ENCODE results near the gene UBE2G1. TPM values are rescaled to one million over a fixed set of nuclear protein-coding genes. Genes with fewer than 3 reads are reported as not detected.

Gene UBE2G1
- total RNA-seq, 2 donors from 2014 or later: 54.1 to 59.3 TPM

DNA sequence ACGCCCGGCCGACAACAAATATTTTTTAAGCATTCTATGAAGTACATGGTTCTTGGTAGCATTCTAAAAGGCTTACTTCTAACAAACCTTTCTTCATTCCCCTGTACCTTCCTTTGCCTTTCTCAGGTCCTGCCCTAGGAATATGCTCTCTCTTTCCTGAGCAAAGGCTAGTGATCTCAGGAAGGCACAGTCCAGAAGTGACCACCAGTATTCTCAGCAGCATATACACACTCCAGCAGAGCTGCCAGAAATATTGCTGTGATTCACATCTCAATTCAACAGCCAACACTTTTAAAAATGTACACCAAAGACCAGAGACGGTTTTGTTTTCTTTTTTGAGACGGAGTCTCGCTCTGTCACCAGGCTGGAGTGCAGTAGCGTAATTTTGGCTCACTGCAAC lies 61.3 kb downstream of the UBE2G1 start:
- 91% methylated on average over 7 of the region's 7 CpGs for WGBS
- DNase-seq (ENCODE audit: low spot score): no peak
- H3K27me3 ChIP-seq (replicated peaks; ENCODE audit: insufficient read depth): no peaks in the 10 kb centered on the region
- H3K9me3 ChIP-seq: no peaks in the 10 kb centered on the region
- intact Hi-C loops (cut with DNase I): loop anchor here (10.0 kb wide), 1 partner anchor 110 kb away; no protein-coding TSS in a partner anchor
- H3K4me3 ChIP-seq: no peak overlapping the region
- no peaks in the 10 kb centered on the region for H3K36me3 ChIP-seq
- no peak overlapping the region for H3K27ac ChIP-seq
- peaks cover 4% of the 10 kb centered on the region for H3K4me1 ChIP-seq (replicated peaks)
- TF ChIP-seq POLR2A (IDR thresholded peaks at IDR 0.05) (no peak), POLR2AphosphoS5 (IDR thresholded peaks at IDR 0.05) (no peak)
- TF ChIP-seq, protein P1, sequence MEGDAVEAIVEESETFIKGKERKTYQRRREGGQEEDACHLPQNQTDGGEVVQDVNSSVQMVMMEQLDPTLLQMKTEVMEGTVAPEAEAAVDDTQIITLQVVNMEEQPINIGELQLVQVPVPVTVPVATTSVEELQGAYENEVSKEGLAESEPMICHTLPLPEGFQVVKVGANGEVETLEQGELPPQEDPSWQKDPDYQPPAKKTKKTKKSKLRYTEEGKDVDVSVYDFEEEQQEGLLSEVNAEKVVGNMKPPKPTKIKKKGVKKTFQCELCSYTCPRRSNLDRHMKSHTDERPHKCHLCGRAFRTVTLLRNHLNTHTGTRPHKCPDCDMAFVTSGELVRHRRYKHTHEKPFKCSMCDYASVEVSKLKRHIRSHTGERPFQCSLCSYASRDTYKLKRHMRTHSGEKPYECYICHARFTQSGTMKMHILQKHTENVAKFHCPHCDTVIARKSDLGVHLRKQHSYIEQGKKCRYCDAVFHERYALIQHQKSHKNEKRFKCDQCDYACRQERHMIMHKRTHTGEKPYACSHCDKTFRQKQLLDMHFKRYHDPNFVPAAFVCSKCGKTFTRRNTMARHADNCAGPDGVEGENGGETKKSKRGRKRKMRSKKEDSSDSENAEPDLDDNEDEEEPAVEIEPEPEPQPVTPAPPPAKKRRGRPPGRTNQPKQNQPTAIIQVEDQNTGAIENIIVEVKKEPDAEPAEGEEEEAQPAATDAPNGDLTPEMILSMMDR (IDR thresholded peaks at IDR 0.05): no peak

DNA sequence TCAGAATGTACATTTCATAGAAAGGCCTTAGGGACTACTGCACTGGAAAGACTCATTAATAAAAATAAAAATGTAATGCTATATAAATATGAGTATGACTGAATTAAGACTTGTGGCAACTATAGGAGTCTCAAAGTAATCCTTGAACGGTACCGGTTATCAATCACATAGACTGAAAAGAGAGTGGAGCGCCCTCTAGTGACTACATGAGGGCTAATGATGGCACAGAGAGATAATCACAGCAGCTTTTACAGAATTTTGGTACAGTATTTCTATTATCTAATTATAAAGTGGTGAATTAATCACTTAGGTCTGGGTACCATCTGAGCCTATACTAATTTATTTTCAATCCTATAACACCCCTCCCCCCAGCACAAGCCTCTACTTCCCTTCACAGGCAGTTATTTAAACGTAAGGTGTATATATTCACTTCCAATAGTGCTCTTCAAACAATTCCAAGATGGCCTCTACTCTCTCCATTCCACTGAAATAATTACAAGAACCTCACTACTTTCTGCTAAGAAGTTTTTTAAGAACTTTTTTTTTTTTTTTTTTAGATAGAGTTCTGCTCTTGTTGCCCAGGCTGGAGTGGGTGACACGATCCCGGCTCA lies 62.0 kb downstream of the UBE2G1 start:
- H3K9me3 ChIP-seq: no peaks in the 10 kb centered on the region
- H3K36me3 ChIP-seq: no peaks in the 10 kb centered on the region
- TF ChIP-seq, protein P1 (IDR thresholded peaks at IDR 0.05): peak; percentile 41 to 58 (median 56)
- TF ChIP-seq POLR2A (IDR thresholded peaks at IDR 0.05): no peak
- H3K4me3 ChIP-seq: no peak overlapping the region
- H3K27ac ChIP-seq: no peak overlapping the region
- intact Hi-C loops (cut with DNase I): loop anchor here (5.0 to 10.0 kb wide), 2 partner anchors 87 to 110 kb away; no protein-coding TSS in a partner anchor
- no peaks in the 10 kb centered on the region for H3K4me1 ChIP-seq (replicated peaks)
- no peaks in the 10 kb centered on the region for H3K27me3 ChIP-seq (replicated peaks; ENCODE audit: insufficient read depth)
- peak; percentile 39 for DNase-seq (ENCODE audit: low spot score)
- WGBS: 49% methylated on average over 6 of the region's 6 CpGs

DNA sequence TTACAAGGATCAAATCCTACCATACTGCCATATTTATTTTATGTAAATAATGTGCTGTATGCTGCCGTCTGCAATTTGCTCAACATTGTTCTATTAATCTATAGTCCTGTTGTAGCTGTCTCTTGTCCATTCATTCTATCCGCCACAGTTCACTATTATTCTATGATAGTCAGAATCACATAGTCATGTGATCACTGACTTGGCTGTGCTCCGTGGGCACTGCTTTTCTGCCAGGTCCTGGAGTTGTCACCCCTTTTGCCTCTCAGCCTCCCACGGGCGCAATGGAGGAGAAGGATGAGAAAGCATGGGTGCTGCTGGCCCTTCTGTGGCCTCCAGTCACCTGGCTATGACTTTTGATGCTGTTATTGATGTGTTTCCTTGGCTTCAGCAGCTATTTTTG lies 65.4 kb downstream of the UBE2G1 start:
- intact Hi-C loops (cut with DNase I): loop anchor here (5.0 to 10.0 kb wide), 2 partner anchors 84 to 114 kb away; no protein-coding TSS in a partner anchor
- TF ChIP-seq POLR2A (IDR thresholded peaks at IDR 0.05) (no peak), POLR2AphosphoS5 (IDR thresholded peaks at IDR 0.05) (no peak)
- TF ChIP-seq, protein P1 (IDR thresholded peaks at IDR 0.05): no peak
- 75% methylated on average over 5 of the region's 5 CpGs for WGBS
- no peak overlapping the region for H3K27ac ChIP-seq
- H3K27me3 ChIP-seq (replicated peaks; ENCODE audit: insufficient read depth): no peaks in the 10 kb centered on the region
- no peaks in the 10 kb centered on the region for H3K4me1 ChIP-seq (replicated peaks)
- no peaks in the 10 kb centered on the region for H3K9me3 ChIP-seq
- H3K36me3 ChIP-seq: no peaks in the 10 kb centered on the region
- no peak overlapping the region for H3K4me3 ChIP-seq
- no peak for DNase-seq (ENCODE audit: low spot score)

DNA sequence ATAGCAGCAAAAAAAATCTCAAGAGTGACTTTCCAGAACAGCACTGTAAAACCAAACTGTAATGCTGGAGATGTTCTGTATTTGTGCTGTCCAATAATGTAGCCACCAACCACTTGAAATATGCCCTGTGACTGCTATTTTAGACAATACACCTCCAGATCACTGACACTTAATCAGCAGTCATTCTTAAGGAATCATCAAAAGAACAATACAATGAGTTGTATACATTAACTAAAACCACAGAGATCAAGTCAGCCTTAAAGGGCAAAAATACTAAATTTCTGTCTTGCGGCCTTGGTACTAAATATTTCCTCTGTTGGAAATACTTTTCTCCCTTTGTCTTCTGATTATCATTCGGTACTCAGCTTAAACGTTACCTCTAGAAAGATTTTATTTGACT lies 69.1 kb downstream of the UBE2G1 start:
- intact Hi-C loops (cut with DNase I): no loop called here
- DNase-seq (ENCODE audit: low spot score): no peak
- no peak overlapping the region for H3K27ac ChIP-seq
- no peaks in the 10 kb centered on the region for H3K27me3 ChIP-seq (replicated peaks; ENCODE audit: insufficient read depth)
- H3K36me3 ChIP-seq: no peaks in the 10 kb centered on the region
- TF ChIP-seq, protein P1 (IDR thresholded peaks at IDR 0.05): no peak
- TF ChIP-seq POLR2AphosphoS5 (IDR thresholded peaks at IDR 0.05): no peak
- no peak for TF ChIP-seq POLR2A (IDR thresholded peaks at IDR 0.05)
- H3K4me1 ChIP-seq (replicated peaks): no peaks in the 10 kb centered on the region
- 81% methylated on average over 3 of the region's 3 CpGs for WGBS
- no peak overlapping the region for H3K4me3 ChIP-seq
- no peaks in the 10 kb centered on the region for H3K9me3 ChIP-seq

DNA sequence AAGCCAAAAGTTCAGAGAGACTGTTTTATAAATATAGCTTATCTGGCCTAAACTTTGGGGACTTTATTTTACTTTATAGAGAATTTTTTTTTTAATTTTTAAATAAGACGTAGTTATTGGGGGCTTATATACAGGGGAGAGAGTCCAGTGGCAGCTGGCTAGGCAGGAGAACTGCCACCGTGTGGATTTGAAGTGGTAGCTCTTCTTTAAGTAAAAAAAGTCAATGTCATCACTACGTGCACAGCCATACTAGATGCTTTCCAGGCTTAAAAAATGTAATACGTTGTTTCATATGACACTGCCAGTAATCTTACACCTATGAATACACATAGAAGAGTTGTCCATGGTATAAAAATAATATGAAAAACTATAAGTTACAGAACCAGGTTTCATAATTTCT lies 70.8 kb downstream of the UBE2G1 start:
- intact Hi-C loops (cut with DNase I): no loop called here
- DNase-seq (ENCODE audit: low spot score): no peak
- TF ChIP-seq, protein P1 (IDR thresholded peaks at IDR 0.05): no peak
- TF ChIP-seq POLR2AphosphoS5 (IDR thresholded peaks at IDR 0.05): no peak
- no peak overlapping the region for H3K4me3 ChIP-seq
- no peaks in the 10 kb centered on the region for H3K27me3 ChIP-seq (replicated peaks; ENCODE audit: insufficient read depth)
- no peak overlapping the region for H3K27ac ChIP-seq
- 66% methylated on average over 4 of the region's 4 CpGs for WGBS
- no peaks in the 10 kb centered on the region for H3K9me3 ChIP-seq
- H3K36me3 ChIP-seq: no peaks in the 10 kb centered on the region
- H3K4me1 ChIP-seq (replicated peaks): no peaks in the 10 kb centered on the region

All from prostate gland (tissue), 2 donors.